ENCODE results near the gene TLR7.

GRCh38 chrX:12865359-12865758, 1.5 kb upstream of the TLR7 start:
- TF ChIP-seq ZNF302 (tag by site-specific recombination; IDR thresholded peaks at IDR 0.05; ENCODE audit: low read depth): no peak
- TF ChIP-seq CTCF (tag by site-specific recombination; IDR thresholded peaks at IDR 0.05): no peak
- TF ChIP-seq, protein P1, sequence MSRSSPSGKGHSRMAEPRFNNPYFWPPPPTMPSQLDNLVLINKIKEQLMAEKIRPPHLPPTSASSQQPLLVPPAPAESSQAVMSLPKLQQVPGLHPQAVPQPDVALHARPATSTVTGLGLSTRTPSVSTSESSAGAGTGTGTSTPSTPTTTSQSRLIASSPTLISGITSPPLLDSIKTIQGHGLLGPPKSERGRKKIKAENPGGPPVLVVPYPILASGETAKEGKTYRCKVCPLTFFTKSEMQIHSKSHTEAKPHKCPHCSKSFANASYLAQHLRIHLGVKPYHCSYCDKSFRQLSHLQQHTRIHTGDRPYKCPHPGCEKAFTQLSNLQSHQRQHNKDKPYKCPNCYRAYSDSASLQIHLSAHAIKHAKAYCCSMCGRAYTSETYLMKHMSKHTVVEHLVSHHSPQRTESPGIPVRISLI (tag by site-specific recombination; IDR thresholded peaks at IDR 0.05): no peak
- TF ChIP-seq ZNF398 (tag by site-specific recombination; IDR thresholded peaks at IDR 0.05): no peak
- TF ChIP-seq ZNF561 (tag by site-specific recombination; IDR thresholded peaks at IDR 0.05; ENCODE audit: borderline replicate concordance): no peak
- TF ChIP-seq ZNF24 (tag by site-specific recombination; IDR thresholded peaks at IDR 0.05): no peak
- TF ChIP-seq KLF10 (tag by site-specific recombination; IDR thresholded peaks at IDR 0.05): no peak
- no peak for TF ChIP-seq ZNF560 (tag by site-specific recombination; IDR thresholded peaks at IDR 0.05; ENCODE audit: borderline replicate concordance)
- no peak for TF ChIP-seq BCL11A (tag by site-specific recombination; IDR thresholded peaks at IDR 0.05; ENCODE audit: low read depth)
- TF ChIP-seq, protein P2, sequence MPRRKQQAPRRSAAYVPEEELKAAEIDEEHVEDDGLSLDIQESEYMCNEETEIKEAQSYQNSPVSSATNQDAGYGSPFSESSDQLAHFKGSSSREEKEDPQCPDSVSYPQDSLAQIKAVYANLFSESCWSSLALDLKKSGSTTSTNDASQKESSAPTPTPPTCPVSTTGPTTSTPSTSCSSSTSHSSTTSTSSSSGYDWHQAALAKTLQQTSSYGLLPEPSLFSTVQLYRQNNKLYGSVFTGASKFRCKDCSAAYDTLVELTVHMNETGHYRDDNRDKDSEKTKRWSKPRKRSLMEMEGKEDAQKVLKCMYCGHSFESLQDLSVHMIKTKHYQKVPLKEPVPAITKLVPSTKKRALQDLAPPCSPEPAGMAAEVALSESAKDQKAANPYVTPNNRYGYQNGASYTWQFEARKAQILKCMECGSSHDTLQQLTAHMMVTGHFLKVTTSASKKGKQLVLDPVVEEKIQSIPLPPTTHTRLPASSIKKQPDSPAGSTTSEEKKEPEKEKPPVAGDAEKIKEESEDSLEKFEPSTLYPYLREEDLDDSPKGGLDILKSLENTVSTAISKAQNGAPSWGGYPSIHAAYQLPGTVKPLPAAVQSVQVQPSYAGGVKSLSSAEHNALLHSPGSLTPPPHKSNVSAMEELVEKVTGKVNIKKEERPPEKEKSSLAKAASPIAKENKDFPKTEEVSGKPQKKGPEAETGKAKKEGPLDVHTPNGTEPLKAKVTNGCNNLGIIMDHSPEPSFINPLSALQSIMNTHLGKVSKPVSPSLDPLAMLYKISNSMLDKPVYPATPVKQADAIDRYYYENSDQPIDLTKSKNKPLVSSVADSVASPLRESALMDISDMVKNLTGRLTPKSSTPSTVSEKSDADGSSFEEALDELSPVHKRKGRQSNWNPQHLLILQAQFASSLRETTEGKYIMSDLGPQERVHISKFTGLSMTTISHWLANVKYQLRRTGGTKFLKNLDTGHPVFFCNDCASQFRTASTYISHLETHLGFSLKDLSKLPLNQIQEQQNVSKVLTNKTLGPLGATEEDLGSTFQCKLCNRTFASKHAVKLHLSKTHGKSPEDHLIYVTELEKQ (tag by site-specific recombination; IDR thresholded peaks at IDR 0.05; ENCODE audit: borderline replicate concordance): no peak

All from HEK293 (cell line).